ENCODE results near the gene AKR1C2.
"Not testable (repeated sequence)": the region's sequence is repeated elsewhere in the genome, so short reads cannot be mapped to it uniquely, and the experiment has no call there.

Gene AKR1C2

DNA sequence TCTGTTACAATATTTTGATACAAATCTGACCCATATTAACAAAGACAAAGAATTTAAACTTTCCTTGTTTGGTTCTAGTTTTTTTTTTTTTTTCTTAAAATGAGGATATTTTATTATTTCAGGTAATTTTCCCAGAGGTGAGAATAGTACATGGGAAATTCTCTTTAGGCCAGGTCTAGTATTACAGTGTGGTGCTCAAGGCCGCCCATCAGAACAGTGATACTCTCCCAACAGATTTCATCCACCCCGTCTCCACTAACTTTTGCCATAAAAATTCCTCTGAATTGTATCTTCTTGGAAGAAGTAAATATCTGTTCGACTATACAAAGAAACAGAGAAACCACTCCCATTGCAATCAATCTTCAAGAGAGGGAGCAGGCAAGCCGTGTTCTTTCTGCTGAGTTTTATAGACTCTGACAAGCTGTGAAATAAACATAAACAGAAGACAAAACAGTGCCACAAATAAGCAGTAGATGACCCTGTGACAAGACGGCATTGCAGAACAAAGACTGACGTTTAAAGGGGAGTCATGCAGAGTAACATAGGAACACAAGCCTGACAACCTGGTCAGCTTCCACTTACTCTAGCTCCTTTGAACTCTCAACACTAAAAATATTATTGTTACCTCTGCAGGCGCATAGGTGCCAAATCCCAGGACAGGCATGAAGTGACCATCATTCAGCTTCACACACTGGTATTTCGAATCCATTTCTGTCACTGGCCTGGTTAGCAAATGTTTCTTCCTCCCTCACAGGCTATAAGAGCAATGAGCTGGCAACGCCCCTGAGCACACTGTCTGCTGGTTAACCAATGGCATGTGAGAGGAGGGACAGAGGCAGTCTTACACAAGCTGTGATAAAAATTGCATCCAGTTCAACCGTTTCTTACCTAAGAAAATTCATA, at the start of gene AKR1C2:
TSS of gene AKR1C2 (minus strand) at position 731 of the 903 bp plus-strand sequence. CDS start at position 709, 22 bp downstream.
- not testable (repeated sequence) for H2AFZ ChIP-seq (ENCODE audit: low read depth, low read length, severe bottlenecking); H4K20me1 ChIP-seq (ENCODE audit: low read depth, low read length); H3K36me3 ChIP-seq (ENCODE audit: low read length); H3K79me2 ChIP-seq (ENCODE audit: insufficient read depth, low read length); H3K27ac ChIP-seq (ENCODE audit: low read depth, low read length); H3K9me3 ChIP-seq (ENCODE audit: insufficient read depth, low read length); H3F3A ChIP-seq (ENCODE audit: insufficient read depth); H3K27me3 ChIP-seq (ENCODE audit: low read length); H3K9me2 ChIP-seq (replicated peaks; ENCODE audit: insufficient read depth, low read length); H3K4me3 ChIP-seq (ENCODE audit: insufficient read depth, low read length, poor library complexity, severe bottlenecking); H3K9ac ChIP-seq (ENCODE audit: low read length); H3K4me2 ChIP-seq (ENCODE audit: low read depth, low read length, poor library complexity, severe bottlenecking)

DNA sequence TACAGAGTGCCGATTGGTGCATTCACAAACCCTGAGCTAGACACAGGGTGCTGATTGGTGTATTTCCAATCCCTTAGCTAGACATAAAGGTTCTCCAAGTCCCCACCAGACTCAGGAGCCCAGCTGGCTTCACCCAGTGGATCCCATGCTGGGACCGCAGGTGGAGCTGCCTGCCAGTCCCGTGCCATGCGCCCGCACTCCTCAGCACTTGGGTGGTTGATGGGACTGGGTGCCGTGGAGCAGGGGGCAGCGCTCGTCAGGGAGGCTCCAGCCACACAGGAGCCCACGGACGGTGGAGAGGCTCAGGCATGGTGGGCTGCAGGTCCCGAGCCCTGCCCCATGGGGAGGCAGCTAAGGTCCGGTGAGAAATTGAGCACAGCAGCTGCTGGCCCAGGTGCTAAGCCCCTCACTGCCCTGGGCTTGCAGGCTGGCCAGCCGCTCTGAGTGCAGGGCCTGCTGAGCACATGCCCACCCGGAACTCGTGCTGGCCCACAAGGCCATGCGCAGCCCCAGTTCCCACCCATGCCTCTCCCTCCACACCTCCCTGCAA, 49.4 kb upstream of the AKR1C2 start:
- H4K20me1 ChIP-seq (ENCODE audit: low read depth, low read length); H3F3A ChIP-seq (ENCODE audit: insufficient read depth); H2AFZ ChIP-seq (ENCODE audit: low read depth, low read length, severe bottlenecking); H3K27ac ChIP-seq (ENCODE audit: low read depth, low read length); H3K36me3 ChIP-seq (ENCODE audit: low read length); H3K4me2 ChIP-seq (ENCODE audit: low read depth, low read length, poor library complexity, severe bottlenecking); H3K9me3 ChIP-seq (ENCODE audit: insufficient read depth, low read length); H3K9me2 ChIP-seq (replicated peaks; ENCODE audit: insufficient read depth, low read length); H3K79me2 ChIP-seq (ENCODE audit: insufficient read depth, low read length); H3K27me3 ChIP-seq (ENCODE audit: low read length); H3K4me3 ChIP-seq (ENCODE audit: insufficient read depth, low read length, poor library complexity, severe bottlenecking); H3K9ac ChIP-seq (ENCODE audit: low read length): not testable (repeated sequence)

DNA sequence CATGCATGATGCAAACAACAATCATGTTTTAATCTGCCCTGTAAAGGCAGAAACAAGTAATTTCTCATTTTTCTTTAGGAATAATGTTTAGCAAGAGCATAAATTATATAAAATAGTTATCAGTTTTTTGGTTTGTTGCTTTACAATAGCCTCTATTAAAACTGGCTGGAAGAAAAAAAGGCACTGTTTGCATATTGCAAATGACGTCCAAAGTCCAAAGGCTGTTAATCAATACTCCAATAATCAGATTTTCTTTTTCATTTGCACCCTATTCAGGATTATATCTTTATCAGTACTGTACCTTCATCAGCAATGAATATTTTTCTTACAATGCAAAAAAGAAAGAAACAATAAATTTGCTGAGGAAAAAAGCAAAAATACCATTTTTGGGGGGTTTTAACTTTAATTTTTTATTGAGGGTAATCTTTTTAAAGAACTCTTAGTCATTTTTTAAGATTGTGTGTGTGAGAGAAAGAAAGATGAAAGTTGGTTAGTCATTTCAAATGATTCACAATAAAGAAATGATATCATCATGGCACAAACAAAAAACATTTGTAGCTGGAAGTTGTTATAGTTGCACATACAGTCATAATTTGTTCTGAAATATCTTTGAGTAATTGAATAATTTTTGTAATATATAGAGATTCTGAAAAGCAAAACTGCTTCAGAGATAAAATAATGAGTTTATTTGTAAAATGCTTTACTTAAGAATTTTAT, 44.4 kb upstream of the AKR1C2 start:
- no peak for TF ChIP-seq EZH2phosphoT487 (conservative IDR thresholded peaks at IDR 0.05; ENCODE audit: low read length)
- TF ChIP-seq, protein P1, sequence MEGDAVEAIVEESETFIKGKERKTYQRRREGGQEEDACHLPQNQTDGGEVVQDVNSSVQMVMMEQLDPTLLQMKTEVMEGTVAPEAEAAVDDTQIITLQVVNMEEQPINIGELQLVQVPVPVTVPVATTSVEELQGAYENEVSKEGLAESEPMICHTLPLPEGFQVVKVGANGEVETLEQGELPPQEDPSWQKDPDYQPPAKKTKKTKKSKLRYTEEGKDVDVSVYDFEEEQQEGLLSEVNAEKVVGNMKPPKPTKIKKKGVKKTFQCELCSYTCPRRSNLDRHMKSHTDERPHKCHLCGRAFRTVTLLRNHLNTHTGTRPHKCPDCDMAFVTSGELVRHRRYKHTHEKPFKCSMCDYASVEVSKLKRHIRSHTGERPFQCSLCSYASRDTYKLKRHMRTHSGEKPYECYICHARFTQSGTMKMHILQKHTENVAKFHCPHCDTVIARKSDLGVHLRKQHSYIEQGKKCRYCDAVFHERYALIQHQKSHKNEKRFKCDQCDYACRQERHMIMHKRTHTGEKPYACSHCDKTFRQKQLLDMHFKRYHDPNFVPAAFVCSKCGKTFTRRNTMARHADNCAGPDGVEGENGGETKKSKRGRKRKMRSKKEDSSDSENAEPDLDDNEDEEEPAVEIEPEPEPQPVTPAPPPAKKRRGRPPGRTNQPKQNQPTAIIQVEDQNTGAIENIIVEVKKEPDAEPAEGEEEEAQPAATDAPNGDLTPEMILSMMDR (IDR thresholded peaks at IDR 0.05; ENCODE audit: insufficient read depth, low read length, poor library complexity, severe bottlenecking): no peak
- H3K9ac ChIP-seq (ENCODE audit: low read length): no peak overlapping the region
- H3K9me2 ChIP-seq (replicated peaks; ENCODE audit: insufficient read depth, low read length): no peaks in the 10 kb centered on the region
- H3K4me3 ChIP-seq (ENCODE audit: insufficient read depth, low read length, poor library complexity, severe bottlenecking): no peak overlapping the region
- no peaks in the 10 kb centered on the region for H3K79me2 ChIP-seq (ENCODE audit: insufficient read depth, low read length)
- no peaks in the 10 kb centered on the region for H4K20me1 ChIP-seq (ENCODE audit: low read depth, low read length)
- no peak overlapping the region for H3K27ac ChIP-seq (ENCODE audit: low read depth, low read length)
- H3F3A ChIP-seq (ENCODE audit: insufficient read depth): no peaks in the 10 kb centered on the region
- H2AFZ ChIP-seq (ENCODE audit: low read depth, low read length, severe bottlenecking): no peak overlapping the region
- H3K27me3 ChIP-seq (ENCODE audit: low read length): no peaks in the 10 kb centered on the region
- no peaks in the 10 kb centered on the region for H3K9me3 ChIP-seq (ENCODE audit: insufficient read depth, low read length)
- no peaks in the 10 kb centered on the region for H3K36me3 ChIP-seq (ENCODE audit: low read length)
- H3K4me2 ChIP-seq (ENCODE audit: low read depth, low read length, poor library complexity, severe bottlenecking): no peak overlapping the region

DNA sequence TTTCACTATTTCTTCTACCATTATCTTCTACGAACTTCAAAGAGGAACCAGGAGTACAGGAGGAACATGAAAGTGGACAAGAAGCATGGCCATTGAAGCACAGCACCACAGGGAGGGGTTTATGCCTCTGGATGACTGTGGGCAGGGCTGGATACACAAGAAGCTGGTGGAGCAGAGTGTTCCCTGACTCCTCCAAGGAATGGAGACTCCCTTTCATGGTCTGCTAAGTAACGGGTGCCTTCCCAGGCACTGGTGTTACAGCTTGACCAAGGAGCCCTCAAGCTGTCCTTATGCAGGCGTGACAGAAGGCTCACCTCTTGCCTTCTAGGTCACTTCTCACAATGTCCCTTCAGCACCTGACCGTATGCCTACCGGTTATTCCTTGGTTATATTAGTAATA, 43.4 kb upstream of the AKR1C2 start:
- H3K9me3 ChIP-seq (ENCODE audit: insufficient read depth, low read length); H3K4me3 ChIP-seq (ENCODE audit: insufficient read depth, low read length, poor library complexity, severe bottlenecking); H3F3A ChIP-seq (ENCODE audit: insufficient read depth); H3K4me2 ChIP-seq (ENCODE audit: low read depth, low read length, poor library complexity, severe bottlenecking); H3K27me3 ChIP-seq (ENCODE audit: low read length); H3K9ac ChIP-seq (ENCODE audit: low read length); H2AFZ ChIP-seq (ENCODE audit: low read depth, low read length, severe bottlenecking); H3K9me2 ChIP-seq (replicated peaks; ENCODE audit: insufficient read depth, low read length); H3K27ac ChIP-seq (ENCODE audit: low read depth, low read length); H3K79me2 ChIP-seq (ENCODE audit: insufficient read depth, low read length); H3K36me3 ChIP-seq (ENCODE audit: low read length); H4K20me1 ChIP-seq (ENCODE audit: low read depth, low read length): not testable (repeated sequence)
